Measurements from ENCODE around the gene NPTX2. TPM values are rescaled to one million over a fixed set of nuclear protein-coding genes. Genes with fewer than 3 reads are reported as not detected.

The NPTX2 gene
- total and polyA plus RNA-seq, 2 experiments from 2014 or later: 8.2 to 24.1 TPM

GRCh38 chr7:98571006-98571405 lies 46.1 kb upstream of the NPTX2 start (continued):
- no peak for TF ChIP-seq ZNF462 (CRISPR knock-in tag; IDR thresholded peaks at IDR 0.05)
- TF ChIP-seq REST (IDR thresholded peaks at IDR 0.05; ENCODE audit: unreplicated experiment): no peak
- TF ChIP-seq CREB1 (CRISPR knock-in tag; IDR thresholded peaks at IDR 0.05; ENCODE audit: low read depth): no peak
- no peak for TF ChIP-seq POLR2AphosphoS5 (IDR thresholded peaks at IDR 0.05; ENCODE audit: low read depth)

GRCh38 chr7:98571986-98572385 lies 45.1 kb upstream of the NPTX2 start:
- Histone ChIP-seq H3K36me3 (ENCODE audit: insufficient read depth) (0 out of 2 replicates have a peak, but pooled peaks cover 3% of the 10 kb centered on the region), H3K4me2 (no peak overlapping the region), H2AFZ (no peak overlapping the region; the same call in 1 of the 2 replicates), H3K79me2 (replicated peaks; ENCODE audit: insufficient read depth) (no peaks in the 10 kb centered on the region), H3K27ac (ENCODE audit: low read depth) (no peak overlapping the region), H3K4me1 (ENCODE audit: insufficient read depth) (no peaks in the 10 kb centered on the region), H3K27me3 (ENCODE audit: insufficient read depth) (no peaks in the 10 kb centered on the region), H3K4me3 (no peak overlapping the region), H4K20me1 (replicated peaks; ENCODE audit: insufficient read depth) (no peaks in the 10 kb centered on the region), H3F3A (replicated peaks; ENCODE audit: low read depth) (no peaks in the 10 kb centered on the region), H3K9me2 (ENCODE audit: insufficient read depth) (no peaks in the 10 kb centered on the region)
- Mint-ChIP-seq H3K27ac (no peak overlapping the region), H3K27me3 (ENCODE audit: insufficient read depth, low read depth, poor library complexity) (peaks cover 6% of the 10 kb centered on the region), H3K4me1 (peaks cover 8% of the 10 kb centered on the region; the same call in 1 of the 3 replicates), H3K36me3 (ENCODE audit: low read depth) (peaks cover 10% of the 10 kb centered on the region; the same call in 1 of the 3 replicates), H3K4me3 (no peak overlapping the region), H3K9me3 (peaks cover 31% of the 10 kb centered on the region)
- no peak for ATAC-seq
- no peak for DNase-seq (ENCODE audit: low spot score)
- TF ChIP-seq ZNF114 (CRISPR knock-in tag; IDR thresholded peaks at IDR 0.05) (no peak), JUNB (IDR thresholded peaks at IDR 0.05; ENCODE audit: unreplicated experiment) (no peak), ZNF462 (CRISPR knock-in tag; IDR thresholded peaks at IDR 0.05) (no peak)

Measured in GM23338 (cell line).